SHP77 (cell line): ENCODE measurements around the gene CD151.

Source experiments
- DNase-seq, 2 experiments: peaks; one replicate each; lab custom pipeline; 2025; lab: John Stamatoyannopoulos, UW

Gene CD151

DNA sequence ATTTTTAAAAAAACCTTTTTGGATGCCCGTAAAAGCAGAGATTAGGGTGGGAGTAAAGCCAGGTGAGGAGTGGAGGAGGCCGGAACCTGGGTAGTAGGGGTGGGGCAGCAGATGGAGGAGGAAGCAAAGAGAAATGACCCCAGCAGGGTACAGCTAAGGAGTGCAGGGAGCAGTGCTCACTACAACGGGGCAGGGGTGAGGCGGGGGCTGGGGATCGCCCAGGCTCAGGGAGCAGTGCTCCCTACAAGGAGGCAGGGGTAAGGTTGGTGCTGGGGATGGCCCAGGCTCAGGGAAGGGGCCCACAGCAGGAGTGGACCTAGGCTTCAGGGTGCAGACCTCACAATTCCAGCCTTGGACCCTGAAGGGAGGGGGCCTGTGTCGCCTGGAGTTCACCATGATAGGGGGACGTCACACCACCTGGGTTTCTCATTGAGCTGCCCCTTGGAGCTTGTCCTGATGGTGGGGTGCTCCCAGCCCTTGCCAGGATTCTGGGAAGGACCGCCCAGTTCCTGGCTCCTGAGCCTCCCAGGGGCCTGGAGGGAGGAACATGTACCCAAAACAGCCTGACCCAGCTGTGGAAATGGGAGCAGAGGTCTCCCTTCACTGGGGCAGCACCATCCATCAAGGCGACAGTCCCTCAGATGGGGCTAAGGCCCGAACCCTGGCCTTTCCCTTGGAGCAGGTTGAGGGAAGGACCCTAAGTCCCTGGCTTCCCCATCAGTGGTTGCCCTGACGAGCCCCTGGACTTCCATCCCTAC lies 16.9 kb upstream of the CD151 start:
- DNase-seq, result no peak

DNA sequence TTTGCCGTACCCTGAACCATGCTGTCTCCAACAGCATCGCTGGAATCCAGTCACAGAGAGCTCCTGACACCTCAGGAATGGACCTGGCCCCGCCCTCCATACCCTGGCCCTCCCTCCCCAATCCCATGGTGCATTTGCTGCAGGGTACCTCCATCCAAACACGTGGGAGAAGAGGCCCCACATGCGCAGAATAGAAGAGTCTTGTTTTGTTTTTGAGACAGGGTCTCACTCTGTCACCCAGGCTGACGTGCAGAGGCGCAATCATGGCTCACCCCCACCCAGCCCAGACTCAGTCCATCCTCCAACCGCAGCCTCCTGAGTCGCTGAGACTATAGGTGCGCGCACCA lies 16.3 kb upstream of the CD151 start:
- DNase-seq, result no peak

GRCh38 chr11:818396-819128 lies 14.2 kb upstream of the CD151 start, which contains the start of gene PNPLA2:
Gene PNPLA2 (plus strand): TSS chr11:818914. CDS start chr11:819719, 805 bp downstream.
- no peak for DNase-seq

DNA sequence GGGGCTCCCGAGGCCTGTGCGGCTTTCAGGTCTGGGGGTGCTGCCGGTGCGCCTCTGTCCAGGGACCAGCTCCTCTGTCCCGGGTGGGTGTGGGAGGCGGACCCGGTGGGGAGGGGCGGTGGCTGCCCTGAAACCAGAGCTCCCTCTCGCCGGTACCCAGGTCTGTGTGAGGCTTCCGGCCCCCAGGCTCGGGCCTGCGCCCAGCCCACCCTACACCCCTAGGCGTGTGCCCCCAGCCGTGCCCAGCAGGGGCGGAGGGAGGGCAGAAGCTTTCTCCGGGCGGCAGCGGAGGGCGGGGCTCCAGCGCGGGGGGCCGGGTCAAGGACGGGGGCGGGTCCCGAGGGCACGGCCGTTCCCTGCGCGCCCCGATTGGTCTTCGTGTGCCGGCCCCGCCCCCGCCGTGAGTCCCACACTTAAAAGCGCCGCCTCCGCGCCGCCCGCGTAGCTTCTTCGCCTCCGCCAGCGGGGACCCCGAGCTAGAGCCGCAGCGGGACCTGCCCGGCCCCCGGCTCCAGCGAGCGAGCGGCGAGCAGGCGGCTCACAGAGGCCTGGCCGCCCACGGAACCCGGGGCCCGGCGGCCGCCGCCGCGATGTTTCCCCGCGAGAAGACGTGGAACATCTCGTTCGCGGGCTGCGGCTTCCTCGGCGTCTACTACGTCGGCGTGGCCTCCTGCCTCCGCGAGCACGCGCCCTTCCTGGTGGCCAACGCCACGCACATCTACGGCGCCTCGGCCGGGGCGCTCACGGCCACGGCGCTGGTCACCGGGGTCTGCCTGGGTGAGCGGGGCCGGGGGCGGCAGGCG lies 13.4 kb upstream of the CD151 start:
- DNase-seq, result peak in 1 of 2 experiments; percentile 52

- DNase-seq, result peak in 1 of 2 experiments; percentile 48
Observed at GRCh38 chr11:819943-820649, 12.7 kb upstream of the CD151 start.

GRCh38 chr11:820655-821511 lies 11.9 kb upstream of the CD151 start:
- no peak for DNase-seq

DNA sequence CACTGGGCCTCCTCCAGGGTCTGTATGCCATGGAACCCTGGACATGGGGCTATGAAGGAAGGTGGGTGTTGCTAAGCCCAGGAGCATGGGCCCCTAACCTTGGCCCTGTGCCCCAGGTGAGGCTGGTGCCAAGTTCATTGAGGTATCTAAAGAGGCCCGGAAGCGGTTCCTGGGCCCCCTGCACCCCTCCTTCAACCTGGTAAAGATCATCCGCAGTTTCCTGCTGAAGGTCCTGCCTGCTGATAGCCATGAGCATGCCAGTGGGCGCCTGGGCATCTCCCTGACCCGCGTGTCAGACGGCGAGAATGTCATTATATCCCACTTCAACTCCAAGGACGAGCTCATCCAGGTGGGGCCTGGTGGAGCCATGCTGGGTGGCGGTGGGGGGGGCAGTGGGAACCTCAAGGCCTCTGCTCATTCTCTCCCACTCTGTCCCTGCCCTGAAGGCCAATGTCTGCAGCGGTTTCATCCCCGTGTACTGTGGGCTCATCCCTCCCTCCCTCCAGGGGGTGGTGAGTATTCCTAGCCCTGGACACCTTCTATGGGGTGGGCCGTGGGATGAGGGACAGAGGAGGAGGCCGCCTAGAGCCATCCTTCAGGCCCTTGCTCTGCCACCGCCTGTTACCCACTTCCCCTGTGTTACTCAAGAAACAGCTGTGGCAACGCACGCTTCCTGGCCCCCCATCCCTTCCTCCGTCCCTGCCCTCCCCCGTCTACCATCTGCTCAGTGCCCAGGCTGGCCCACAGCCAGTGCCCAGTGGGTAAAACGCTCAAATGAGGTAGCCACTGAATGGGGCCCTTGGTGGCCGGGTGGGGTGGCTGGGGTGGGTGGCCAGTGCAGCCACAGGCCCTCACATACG lies 11.0 kb upstream of the CD151 start:
- no peak for DNase-seq

DNA sequence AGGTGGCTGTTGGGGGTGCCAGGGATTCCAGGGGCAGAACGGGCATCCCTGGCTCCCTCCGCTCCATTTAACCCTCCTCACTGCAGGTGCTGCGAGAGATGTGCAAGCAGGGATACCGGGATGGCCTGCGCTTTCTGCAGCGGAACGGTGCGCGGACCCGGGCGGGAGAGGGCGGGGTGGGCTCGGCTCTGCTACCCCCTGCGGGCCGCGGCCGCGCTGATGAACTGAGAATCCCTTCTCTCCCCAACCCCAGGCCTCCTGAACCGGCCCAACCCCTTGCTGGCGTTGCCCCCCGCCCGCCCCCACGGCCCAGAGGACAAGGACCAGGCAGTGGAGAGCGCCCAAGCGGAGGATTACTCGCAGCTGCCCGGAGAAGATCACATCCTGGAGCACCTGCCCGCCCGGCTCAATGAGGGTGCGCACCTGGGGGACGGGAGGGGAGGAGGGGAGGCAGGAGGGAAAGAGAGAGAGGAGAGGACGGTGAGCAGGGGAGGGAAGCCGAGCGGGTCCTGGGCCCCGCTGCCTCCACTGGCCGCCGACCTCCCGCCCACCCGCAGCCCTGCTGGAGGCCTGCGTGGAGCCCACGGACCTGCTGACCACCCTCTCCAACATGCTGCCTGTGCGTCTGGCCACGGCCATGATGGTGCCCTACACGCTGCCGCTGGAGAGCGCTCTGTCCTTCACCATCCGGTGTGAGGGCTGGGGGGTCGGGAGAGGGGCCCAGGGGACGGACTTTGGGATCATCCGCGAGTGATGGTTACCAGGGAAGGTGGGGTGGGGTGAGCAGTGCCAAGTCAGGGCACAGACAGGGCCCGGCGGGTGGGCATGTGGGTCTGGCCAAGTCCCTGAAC lies 9.1 kb upstream of the CD151 start:
- DNase-seq, result no peak

DNA sequence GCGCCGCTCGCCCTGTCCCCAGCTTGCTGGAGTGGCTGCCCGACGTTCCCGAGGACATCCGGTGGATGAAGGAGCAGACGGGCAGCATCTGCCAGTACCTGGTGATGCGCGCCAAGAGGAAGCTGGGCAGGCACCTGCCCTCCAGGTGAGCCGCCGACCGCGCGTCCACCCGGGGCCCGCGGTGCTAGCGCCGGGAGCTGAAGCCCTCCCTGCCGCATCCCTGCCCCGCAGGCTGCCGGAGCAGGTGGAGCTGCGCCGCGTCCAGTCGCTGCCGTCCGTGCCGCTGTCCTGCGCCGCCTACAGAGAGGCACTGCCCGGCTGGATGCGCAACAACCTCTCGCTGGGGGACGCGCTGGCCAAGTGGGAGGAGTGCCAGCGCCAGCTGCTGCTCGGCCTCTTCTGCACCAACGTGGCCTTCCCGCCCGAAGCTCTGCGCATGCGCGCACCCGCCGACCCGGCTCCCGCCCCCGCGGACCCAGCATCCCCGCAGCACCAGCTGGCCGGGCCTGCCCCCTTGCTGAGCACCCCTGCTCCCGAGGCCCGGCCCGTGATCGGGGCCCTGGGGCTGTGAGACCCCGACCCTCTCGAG lies 8.4 kb upstream of the CD151 start:
- peak; percentile 58 to 71 for DNase-seq

DNA sequence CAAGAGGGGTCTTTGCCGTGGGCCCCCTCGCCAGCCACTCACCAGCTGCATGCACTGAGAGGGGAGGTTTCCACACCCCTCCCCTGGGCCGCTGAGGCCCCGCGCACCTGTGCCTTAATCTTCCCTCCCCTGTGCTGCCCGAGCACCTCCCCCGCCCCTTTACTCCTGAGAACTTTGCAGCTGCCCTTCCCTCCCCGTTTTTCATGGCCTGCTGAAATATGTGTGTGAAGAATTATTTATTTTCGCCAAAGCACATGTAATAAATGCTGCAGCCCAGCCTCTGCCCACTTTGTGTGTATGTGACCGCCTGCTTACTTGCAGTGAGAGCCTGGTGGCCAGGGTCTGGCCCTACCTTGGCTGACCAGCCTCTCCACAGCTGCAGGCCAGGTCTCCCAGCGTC lies 7.8 kb upstream of the CD151 start:
- no peak for DNase-seq

GRCh38 chr11:825366-826226 lies 7.2 kb upstream of the CD151 start:
- DNase-seq, result no peak

DNA sequence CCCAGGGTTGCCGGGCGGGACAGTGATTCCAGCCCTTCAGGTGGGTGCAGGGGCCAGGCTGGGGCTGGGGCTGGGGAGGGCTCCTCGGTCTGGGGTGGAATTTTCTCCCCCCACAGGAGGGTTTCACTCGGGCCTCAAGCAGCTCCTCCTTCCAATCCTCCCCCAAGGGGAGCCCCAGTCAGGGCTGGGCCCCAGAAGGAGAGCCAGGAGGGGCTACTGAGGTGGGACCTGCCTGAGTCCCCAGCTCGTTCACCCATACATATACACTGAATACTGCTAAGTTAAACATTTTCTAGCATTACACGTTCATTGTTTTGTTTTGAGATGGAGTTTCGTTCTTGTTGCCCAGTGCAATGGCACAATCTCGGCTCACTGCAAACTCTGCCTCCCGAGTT lies 6.5 kb upstream of the CD151 start:
- DNase-seq, result no peak

DNA sequence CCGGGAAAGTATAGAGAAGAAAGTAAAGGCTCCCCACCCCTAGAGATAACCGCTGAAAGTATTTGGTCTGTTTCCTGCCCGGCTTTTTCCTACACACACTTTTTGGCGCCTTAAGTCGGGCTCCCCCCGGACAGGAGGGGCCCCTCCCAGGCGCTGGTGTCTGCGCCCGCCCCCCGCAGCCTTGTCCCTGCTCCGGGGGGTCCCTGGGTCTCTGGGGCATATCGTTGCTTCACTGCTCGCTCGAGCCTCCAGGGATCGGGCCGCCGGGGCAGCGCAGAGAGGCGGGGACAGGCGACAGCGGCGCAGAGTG lies 6.0 kb upstream of the CD151 start:
- DNase-seq, result no peak

DNA sequence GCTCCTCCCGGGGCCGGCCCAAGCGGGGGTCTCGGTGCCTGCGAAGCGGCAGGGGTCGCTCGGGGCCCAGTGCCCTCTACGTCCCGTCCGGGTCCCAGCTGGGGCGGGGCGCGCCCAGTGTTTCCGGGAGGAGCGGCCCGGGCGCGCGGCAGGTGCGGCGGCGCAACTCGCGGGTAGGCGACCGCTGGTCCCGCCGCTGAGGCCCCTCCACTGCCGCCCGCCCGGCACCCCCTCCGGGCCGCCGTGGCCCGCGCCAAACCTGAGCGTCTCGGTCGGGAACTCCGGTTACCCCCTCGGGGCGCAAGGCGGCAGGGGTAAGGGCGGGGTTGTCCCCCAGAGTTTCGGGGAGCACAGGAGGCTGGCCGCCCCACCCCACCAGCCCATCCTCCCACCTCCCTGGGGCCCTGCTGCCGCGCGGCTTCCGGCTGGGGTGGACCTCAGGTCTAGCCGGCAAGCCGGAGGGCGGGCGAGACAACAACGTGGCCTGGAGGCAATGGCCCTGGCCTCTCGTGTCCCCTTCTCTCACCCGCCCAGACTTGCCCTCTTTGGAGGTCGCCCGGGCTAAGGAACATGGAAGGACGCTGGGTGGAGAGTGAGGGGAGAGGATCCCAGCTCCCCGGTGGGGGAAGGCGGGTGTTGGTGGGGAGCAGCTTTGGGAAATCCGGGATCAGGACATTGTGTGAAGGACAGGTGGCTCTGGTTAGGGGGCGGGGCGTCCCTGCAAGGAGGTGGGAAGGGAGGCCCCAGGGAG lies 5.4 kb upstream of the CD151 start:
- DNase-seq, result no peak

- DNase-seq, result no peak
Observed at GRCh38 chr11:827897-828192, 4.9 kb upstream of the CD151 start, which contains the start of gene CRACR2B. Gene CRACR2B (plus strand): TSS chr11:827919. CDS start chr11:828608, 689 bp downstream.

DNA sequence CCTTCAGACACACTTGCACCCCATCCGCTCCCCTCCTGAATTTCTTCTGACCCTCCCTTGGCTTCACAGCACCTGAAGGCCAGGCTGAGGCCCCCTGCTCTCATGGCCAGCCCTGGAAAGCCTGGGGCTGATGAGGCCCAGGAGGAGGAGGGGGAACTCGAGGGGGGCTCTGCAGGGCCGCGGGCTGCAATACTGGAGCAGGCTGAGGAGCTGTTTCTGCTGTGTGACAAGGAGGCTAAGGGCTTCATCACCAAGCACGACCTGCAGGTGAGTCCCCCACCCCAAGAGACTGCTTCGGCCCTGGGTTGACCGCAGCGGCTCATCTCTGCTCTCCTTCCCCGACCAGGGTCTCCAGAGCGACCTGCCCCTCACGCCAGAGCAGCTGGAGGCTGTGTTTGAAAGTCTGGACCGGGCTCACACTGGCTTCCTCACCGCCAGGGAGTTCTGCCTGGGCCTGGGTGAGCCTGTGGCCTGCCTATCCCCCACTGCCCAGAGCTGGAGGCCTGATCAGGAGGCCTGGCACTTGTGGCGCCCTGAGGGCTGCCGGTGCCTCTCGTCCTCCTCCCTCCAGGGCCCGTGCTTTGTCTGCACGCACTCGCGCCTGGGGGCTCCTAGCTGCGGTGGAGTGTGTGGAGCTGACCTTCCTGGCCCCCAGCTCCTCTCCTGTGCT lies 4.1 kb upstream of the CD151 start:
- no peak for DNase-seq
